ENCODE data around the gene TCFL5.

TCFL5 gene

DNA sequence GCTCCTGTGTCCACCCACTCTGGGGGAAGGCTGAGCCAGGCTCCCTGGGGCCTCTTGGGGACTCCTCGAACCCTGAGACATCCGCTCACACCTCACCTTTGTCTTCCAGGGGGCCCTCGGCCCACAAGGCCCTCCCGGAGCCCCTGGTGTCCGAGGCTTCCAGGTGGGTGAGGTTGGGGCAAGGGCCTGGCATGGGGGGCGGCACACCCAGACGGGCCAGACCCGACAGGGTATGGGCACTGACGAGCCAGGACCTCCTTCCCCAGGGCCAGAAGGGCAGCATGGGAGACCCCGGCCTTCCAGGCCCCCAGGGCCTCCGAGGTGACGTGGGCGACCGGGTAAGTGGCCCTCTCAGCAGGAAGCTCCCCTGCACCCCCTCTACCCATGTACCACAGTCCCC, 31.4 kb downstream of the TCFL5 start:
- Mint-ChIP-seq H3K9me3 (no peaks in the 10 kb centered on the region), H3K36me3 (ENCODE audit: insufficient read depth) (no peaks in the 10 kb centered on the region), H3K27me3 (peaks cover 3% of the 10 kb centered on the region), H3K4me3 (no peak overlapping the region), H3K27ac (ENCODE audit: low read depth) (no peak overlapping the region), H3K4me1 (no peaks in the 10 kb centered on the region)
- ATAC-seq (replicated peaks; ENCODE audit: extremely low read depth, poor library complexity, severe bottlenecking), result no peak
- DNase-seq (ENCODE audit: low spot score in 2 of 2), result no peak

DNA sequence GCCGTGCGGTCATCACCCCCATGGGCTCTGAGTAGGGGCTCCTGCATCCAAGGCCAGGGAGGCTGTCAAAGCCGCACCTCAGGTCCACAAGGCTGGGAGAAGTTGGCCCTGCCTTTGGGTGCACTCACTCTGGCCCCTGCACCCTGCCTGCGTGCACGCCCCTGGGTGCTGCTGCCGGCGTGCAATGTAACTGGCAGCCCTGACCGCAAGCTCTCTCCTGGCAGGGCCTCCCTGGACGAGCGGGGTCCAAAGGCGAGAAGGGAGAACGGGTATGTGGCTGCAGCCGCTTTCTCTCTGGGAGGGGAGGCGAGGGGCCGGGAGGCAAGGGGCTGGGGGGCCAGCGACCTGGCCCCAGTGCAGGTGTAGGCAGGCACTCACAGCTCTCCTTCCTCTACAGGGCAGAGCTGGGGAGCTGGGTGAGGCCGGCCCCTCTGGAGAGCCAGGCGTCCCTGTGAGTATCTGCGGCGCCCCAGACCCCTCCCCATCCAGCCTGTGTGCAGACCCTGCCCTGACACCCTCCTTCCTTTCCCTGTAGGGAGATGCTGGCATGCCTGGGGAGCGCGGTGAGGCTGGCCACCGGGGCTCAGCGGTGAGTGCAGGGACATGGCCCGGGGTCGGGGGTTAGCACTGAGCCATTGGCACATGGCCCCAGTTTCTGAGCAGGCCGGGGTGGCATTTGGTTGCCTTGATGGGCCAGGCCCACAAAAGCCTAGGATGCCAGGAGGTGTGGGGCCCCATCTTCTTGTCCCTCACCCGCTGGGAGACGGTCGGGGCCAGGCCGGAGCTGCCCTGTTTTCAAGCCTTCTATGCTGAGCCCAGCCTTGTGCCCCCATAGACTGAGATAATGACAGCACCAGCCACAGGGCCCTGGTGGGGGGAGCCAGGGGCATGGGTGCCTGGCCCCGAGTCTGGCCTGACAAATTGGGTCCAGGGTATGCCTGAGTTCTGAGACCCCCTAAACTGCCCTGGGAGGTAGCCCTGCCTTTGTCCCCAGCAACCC, 32.1 kb downstream of the TCFL5 start:
- H3K27me3 Mint-ChIP-seq, result no peaks in the 10 kb centered on the region
- no peak overlapping the region for H3K27ac Mint-ChIP-seq (ENCODE audit: low read depth)
- no peaks in the 10 kb centered on the region for H3K4me1 Mint-ChIP-seq
- H3K9me3 Mint-ChIP-seq, result no peaks in the 10 kb centered on the region
- no peaks in the 10 kb centered on the region for H3K36me3 Mint-ChIP-seq (ENCODE audit: insufficient read depth)
- ATAC-seq (replicated peaks; ENCODE audit: extremely low read depth, poor library complexity, severe bottlenecking), result no peak
- no peak overlapping the region for H3K4me3 Mint-ChIP-seq
- DNase-seq (ENCODE audit: low spot score in 2 of 2), result no peak

DNA sequence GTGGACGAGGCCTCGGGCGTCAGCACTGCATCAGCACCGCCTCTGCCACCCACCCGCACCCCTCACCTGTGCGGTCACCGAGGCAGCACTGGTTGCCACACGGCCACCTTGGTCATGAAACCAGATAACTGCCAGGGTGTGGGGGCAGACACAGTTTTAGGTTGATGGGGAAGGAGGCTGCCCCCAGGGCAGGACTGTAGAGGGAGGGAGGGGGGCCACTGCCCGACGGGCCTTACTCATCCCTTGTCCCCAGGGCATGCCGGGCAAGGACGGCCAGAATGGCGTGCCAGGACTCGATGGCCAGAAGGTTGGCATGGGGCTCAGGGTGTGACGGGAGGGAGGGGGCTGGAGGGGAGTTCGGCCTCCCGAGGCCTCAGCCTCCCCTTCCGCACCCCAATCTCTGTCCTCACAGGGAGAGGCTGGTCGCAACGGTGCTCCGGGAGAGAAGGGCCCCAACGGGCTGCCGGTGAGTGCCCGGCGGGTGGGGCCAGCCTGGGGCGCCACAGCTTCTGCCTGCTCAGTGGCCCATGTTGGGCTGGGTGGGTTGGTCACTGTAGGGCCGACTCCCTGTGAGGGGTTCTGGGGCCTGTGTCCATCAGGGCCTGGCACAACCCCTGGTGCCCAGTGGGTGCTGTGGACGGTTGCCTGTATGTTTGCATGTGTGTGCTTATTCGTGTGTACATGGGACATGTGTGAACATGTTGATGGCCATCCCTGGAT, 33.0 kb downstream of the TCFL5 start:
- no peak for DNase-seq (ENCODE audit: low spot score in 2 of 2)
- no peaks in the 10 kb centered on the region for H3K4me1 Mint-ChIP-seq
- no peak for ATAC-seq (replicated peaks; ENCODE audit: extremely low read depth, poor library complexity, severe bottlenecking)

DNA sequence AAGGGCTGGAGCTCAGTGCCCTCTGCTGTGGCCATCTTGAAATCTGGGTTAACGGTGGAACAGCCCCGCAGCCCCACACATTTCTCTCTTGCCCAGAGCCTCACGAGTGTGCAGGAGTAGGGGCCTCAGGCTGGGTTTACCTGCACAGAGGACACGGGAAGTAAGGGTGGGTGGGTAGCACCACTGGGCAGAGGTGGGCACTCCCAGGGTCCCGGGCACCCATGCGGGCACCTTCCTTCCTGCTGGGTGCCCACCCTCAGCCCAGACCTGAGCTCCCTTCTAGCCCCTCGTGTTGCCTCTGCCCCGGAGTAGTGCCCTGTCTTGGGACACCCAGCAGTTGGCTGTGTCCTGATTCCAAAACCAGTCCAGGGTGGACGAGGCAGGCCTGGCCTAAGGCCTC, 33.6 kb downstream of the TCFL5 start:
- DNase-seq (ENCODE audit: low spot score in 2 of 2), result no peak
- Mint-ChIP-seq H3K4me1 (no peaks in the 10 kb centered on the region), H3K27me3 (no peaks in the 10 kb centered on the region), H3K4me3 (no peak overlapping the region), H3K9me3 (no peaks in the 10 kb centered on the region), H3K27ac (ENCODE audit: low read depth) (no peak overlapping the region), H3K36me3 (ENCODE audit: insufficient read depth) (no peaks in the 10 kb centered on the region)
- no peak for ATAC-seq (replicated peaks; ENCODE audit: extremely low read depth, poor library complexity, severe bottlenecking)

More for the DNA sequence above, 33.0 kb downstream of the TCFL5 start:
- H3K36me3 Mint-ChIP-seq (ENCODE audit: insufficient read depth), result no peaks in the 10 kb centered on the region
- H3K27ac Mint-ChIP-seq (ENCODE audit: low read depth), result no peak overlapping the region
- no peaks in the 10 kb centered on the region for H3K27me3 Mint-ChIP-seq
- H3K9me3 Mint-ChIP-seq, result no peaks in the 10 kb centered on the region
- no peak overlapping the region for H3K4me3 Mint-ChIP-seq

DNA sequence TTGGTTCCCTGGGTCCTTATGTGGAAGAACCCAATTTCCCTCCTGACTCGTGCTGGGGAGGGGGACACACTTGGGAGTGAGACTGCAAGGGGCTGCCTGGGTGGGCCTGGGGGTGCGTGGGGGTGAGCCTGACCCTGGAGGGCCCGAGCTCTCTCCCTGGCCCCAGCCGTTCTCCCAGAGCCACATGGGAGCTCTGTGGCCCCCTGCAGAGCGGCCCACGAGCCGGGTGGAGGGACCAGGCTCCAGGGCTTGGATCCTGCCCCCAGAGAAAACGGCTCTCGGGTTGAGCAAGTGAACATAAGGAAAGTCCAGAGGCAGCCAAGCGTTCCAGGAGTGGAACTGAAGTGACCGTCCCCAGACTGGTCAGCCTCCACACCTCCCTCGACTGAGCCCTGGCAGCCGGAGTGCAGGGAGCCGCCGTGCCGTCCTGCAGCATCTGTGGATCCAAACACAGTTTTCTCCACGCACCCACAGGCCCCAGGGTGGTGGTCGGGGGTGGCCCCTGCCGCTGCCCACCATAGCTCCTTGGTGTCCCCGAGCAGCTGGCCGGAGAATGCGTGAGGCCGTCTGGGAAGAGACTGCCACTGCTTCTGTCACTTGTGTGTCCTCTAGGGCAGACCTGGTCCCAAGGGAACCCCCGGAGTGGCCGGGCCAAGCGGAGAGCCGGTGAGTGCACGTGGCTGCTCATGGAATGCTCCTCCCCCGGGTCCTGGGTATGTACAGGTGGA, 34.1 kb downstream of the TCFL5 start:
- Mint-ChIP-seq H3K27ac (ENCODE audit: low read depth) (no peak overlapping the region), H3K9me3 (no peaks in the 10 kb centered on the region), H3K27me3 (no peaks in the 10 kb centered on the region), H3K4me1 (no peaks in the 10 kb centered on the region), H3K4me3 (no peak overlapping the region), H3K36me3 (ENCODE audit: insufficient read depth) (no peaks in the 10 kb centered on the region)
- no peak for DNase-seq (ENCODE audit: low spot score in 2 of 2)
- ATAC-seq (replicated peaks; ENCODE audit: extremely low read depth, poor library complexity, severe bottlenecking), result no peak

DNA sequence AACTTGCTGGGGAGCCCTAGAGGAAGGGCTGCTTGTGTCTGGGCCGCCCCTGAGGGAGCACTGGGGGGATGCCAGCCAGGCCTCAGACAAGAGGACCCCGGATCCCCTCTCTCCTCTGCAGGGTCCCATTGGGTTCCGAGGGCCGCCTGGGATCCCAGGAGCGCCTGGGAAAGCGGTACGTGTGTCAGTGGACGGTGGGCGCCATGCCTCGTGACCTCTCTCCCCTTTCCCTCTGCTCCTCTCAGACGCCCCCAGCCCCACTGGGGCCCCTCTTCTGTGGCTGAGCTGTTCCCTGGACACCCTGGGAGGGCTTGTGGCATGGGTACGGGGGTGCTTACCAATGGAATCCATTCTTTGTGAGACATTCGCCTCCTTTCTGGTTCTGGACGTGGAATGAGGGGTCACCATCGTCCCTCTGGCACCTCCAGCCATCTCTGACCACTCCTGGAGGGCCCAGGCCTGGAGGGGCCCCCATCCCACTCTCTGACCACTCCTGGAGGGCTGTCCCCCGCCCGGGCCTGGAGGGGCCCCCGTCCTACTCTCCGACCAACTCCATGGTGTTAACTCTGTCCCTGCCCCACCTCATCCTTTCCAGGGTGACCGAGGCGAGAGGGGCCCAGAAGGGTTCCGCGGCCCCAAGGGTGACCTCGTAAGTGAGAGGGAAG, 34.8 kb downstream of the TCFL5 start:
- no peaks in the 10 kb centered on the region for H3K9me3 Mint-ChIP-seq
- H3K36me3 Mint-ChIP-seq (ENCODE audit: insufficient read depth), result no peaks in the 10 kb centered on the region
- no peaks in the 10 kb centered on the region for H3K4me1 Mint-ChIP-seq
- ATAC-seq (replicated peaks; ENCODE audit: extremely low read depth, poor library complexity, severe bottlenecking) (no peak), DNase-seq (ENCODE audit: low spot score in 2 of 2) (no peak)
- H3K27ac Mint-ChIP-seq (ENCODE audit: low read depth), result no peak overlapping the region
- no peaks in the 10 kb centered on the region for H3K27me3 Mint-ChIP-seq
- no peak overlapping the region for H3K4me3 Mint-ChIP-seq

DNA sequence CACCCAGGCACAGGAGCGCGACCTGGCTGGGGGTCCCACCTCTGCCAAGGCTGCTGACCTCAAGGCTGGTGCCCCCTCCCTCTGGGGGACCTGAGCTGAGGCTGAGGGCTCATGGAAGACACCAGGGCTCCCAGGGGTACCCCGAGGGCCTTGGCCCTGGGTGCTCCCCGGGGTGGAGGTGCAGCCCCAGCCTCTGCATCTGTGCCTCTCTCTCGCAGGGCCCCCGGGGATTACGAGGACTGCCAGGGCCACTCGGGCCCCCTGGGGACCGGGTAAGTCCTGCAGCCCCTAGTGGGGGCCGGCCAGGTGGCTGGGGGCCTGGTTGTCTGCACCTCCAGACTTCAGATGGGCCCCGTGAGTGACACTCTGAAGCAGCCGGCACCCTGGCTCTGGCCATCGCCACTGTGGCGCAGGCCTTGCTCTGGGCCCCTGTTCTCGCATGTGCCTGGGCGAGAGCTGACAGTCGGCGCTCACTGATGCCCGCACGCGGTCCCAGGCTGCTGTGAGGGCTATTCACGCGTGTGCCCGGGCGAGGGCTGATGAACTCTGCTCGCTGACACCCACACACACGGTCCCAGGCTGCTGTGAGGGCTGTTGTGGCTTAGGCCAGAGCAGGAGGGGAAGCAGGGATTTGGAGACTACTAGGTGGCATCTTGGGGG, 35.5 kb downstream of the TCFL5 start:
- H3K27me3 Mint-ChIP-seq, result no peaks in the 10 kb centered on the region
- DNase-seq (ENCODE audit: low spot score in 2 of 2), result no peak
- H3K36me3 Mint-ChIP-seq (ENCODE audit: insufficient read depth), result no peaks in the 10 kb centered on the region
- no peak overlapping the region for H3K4me3 Mint-ChIP-seq
- no peaks in the 10 kb centered on the region for H3K4me1 Mint-ChIP-seq
- no peak for ATAC-seq (replicated peaks; ENCODE audit: extremely low read depth, poor library complexity, severe bottlenecking)
- H3K9me3 Mint-ChIP-seq, result no peaks in the 10 kb centered on the region
- H3K27ac Mint-ChIP-seq (ENCODE audit: low read depth), result no peak overlapping the region

DNA sequence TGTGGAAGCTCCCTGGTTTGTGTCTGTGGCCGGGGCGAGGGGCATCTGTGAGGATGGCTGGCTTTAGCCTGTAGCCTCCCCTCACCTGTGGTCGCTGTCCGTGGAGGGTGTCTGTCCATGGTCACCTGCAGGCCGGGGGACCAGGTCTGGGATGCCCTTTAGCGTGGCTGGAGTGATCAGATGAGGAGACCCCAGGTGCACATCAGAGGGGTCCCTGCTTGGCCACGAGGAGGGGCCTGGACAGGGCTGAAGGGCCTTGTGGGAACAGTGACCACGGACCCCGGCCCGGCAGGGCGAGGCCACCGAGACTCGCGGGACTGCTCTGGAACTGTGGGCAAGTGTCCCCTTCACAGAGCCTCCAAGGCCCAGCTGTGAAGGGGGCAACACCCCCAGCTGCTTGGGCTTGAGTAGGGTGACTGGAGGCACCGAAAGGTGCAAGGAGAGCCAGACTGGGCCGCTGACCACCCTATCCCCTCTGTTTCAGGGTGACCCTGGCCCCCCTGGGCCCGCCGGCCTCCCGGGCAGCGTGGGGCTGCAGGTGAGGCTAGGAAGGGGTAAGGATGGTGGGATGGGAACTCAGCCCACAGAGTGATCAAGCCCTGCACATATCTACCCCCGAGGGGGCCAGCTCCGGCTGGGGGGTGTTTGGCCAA, 36.2 kb downstream of the TCFL5 start:
- Mint-ChIP-seq H3K27ac (ENCODE audit: low read depth) (no peak overlapping the region), H3K4me1 (no peaks in the 10 kb centered on the region), H3K27me3 (peaks cover 2% of the 10 kb centered on the region), H3K36me3 (ENCODE audit: insufficient read depth) (no peaks in the 10 kb centered on the region), H3K9me3 (no peaks in the 10 kb centered on the region), H3K4me3 (no peak overlapping the region)
- no peak for ATAC-seq (replicated peaks; ENCODE audit: extremely low read depth, poor library complexity, severe bottlenecking)
- DNase-seq (ENCODE audit: low spot score in 2 of 2), result no peak

DNA sequence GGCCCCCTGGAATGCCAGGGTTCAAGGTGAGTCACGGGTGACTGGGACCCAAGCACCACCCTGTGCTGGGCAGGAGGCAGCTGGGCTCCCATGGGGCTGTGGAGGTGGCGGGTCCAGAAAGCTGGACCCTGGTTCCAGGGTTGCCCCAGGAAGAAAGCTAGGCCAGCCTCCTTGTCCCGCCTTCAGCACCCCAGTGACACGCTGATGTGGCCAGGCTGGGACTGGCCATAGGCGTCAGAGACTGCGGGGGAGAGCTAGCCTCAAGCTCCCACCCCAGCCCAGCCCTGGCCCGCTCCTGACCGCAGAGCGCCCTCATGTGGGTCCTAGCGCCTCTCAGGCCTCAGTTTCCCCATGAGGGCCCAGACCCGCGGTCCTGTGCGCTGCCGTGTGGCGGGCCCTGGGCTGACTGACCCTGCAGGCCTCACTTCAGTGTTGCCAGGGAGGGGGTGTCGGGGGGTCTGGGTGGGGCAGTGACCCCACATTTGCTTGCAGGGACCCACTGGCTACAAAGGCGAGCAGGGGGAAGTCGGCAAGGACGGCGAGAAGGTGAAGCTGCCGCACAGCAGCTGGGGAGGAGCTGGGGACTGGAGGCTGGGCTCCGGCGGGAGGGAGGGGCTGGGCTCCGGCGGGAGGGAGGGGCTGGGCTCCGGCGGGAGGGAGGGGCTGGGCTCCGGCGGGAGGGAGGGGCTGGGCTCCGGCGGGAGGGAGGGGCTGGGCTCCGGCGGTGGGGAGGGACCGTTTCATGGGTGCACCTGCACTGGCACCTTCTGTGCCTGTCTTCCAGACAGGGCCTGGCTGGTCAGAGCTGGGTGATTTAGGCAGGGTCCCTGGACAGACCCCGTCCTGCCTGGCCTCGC, 36.9 kb downstream of the TCFL5 start:
- Mint-ChIP-seq H3K9me3 (no peaks in the 10 kb centered on the region), H3K27ac (ENCODE audit: low read depth) (no peak overlapping the region), H3K36me3 (ENCODE audit: insufficient read depth) (no peaks in the 10 kb centered on the region), H3K27me3 (peaks cover 10% of the 10 kb centered on the region), H3K4me1 (no peaks in the 10 kb centered on the region), H3K4me3 (no peak overlapping the region)
- ATAC-seq (replicated peaks; ENCODE audit: extremely low read depth, poor library complexity, severe bottlenecking), result no peak
- DNase-seq (ENCODE audit: low spot score in 2 of 2), result no peak

DNA sequence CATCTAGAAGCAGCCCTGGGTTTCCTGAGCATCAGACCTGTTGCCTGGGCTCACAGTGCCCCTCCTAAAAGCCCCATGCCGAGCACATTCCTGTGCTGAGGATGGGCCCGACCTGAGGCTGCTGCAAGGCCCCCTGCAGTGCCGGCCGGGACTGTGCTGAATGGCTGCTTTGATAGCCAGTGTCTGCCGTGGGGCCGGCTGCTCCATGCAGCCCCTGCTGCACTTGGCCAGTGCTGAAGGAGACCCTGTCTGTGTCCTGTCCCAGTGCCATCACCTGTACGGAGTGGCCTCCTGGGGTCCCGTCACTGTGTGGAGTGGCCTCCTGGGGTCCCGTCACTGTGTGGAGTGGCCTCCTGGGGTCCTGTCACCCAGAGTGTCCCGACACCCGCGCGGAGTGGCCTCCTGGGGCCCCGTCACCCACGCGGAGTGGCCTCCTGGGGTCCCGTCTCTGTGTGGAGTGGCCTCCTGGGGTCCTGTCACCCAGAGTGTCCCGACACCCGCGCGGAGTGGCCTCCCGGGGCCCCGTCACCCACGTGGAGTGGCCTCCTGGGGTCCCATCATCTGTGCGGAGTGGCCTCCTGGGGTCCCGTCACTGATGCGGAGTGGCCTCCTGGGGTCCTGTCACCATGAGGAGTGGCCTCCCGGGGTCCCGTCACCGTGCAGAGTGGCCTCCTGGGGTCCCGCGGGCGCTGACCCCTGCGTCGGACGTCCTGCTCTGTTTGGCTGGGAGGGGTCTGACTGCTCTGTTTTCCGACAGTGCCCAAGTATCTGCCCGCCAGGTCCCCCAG, 37.7 kb downstream of the TCFL5 start:
- Mint-ChIP-seq H3K4me1 (no peaks in the 10 kb centered on the region), H3K27ac (ENCODE audit: low read depth) (no peak overlapping the region), H3K27me3 (peaks cover 14% of the 10 kb centered on the region), H3K36me3 (ENCODE audit: insufficient read depth) (no peaks in the 10 kb centered on the region), H3K4me3 (no peak overlapping the region), H3K9me3 (no peaks in the 10 kb centered on the region)
- DNase-seq (ENCODE audit: low spot score in 2 of 2), result no peak
- ATAC-seq (replicated peaks; ENCODE audit: extremely low read depth, poor library complexity, severe bottlenecking), result no peak
